Measurements from ENCODE around the gene CYTH1. TPM values are rescaled to one million over a fixed set of nuclear protein-coding genes. Genes with fewer than 3 reads are reported as not detected.

CYTH1 gene
- total and polyA plus RNA-seq, 10 of the 15 experiments (the other 5 are each of a cell fraction or from before 2014, with no cell fraction given), result 6.6 to 188 (median 145) TPM

DNA sequence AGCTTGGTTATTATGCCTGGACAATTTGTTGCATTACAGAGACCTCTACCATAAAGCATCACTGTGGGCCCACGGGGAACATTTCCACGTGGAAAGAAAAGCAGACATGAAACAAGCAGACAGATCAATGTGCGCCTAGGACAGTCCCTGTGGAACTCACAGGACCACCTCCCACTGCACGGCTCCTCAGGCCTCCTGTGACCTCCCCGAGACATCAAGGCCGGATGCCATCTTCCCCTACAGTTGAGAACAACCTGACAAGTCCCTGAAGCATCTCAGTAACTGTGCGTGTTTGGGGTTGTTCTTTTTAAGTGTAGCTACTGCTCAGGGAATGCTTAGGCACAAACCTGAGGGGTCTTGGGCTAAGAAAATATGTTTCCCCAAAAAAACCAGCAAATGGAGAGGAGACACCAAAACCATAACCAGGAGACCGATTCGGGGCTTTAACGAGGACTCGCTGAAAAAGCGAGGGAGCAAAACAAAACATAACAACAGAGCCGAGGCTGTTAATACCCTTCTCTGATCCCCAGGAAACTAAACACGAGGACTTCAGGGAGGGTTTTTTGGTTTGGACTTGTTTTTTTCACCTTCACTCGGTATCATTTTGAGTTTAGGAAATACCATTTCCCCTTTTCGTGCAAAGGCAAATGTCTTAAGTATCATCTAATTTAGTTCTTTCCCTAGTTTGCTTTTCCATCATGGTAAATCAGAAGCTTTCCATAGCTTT, 87.1 kb downstream of the CYTH1 start:
- in situ Hi-C loops (cut with MboI) (no loop called here), intact Hi-C loops (cut with micrococcal nuclease; ENCODE audit: unreplicated experiment) (no loop called here)
- BruUV-seq (replicated peaks), result no TSS peak
- FAIRE-seq, result peak; percentile 91
- Histone ChIP-seq H3K9me3 (replicated peaks; ENCODE audit: control insufficient read depth, insufficient read depth, low read length) (no peaks in the 10 kb centered on the region), H3K79me2 (ENCODE audit: control insufficient read depth, insufficient read depth, low read length) (peaks cover 53% of the 10 kb centered on the region), H2AFZ (ENCODE audit: control insufficient read depth, low read depth, low read length) (no peak overlapping the region), H3K36me3 (ENCODE audit: control insufficient read depth in 2 of 2, insufficient read depth in 2 of 2, low read length in 1 of 2) (peaks cover 30 to 66% of the 10 kb centered on the region in 2 experiments), H3K27ac (ENCODE audit: control insufficient read depth, insufficient read depth) (peak overlapping the region; percentile 97), H3K4me1 (ENCODE audit: control insufficient read depth, insufficient read depth, low read length) (peaks cover 55% of the 10 kb centered on the region), H3K27me3 (replicated peaks in 1 of 2; ENCODE audit: control insufficient read depth in 2 of 2, insufficient read depth in 2 of 2, low read length in 1 of 2) (no peaks in the 10 kb centered on the region), H4K20me1 (ENCODE audit: control insufficient read depth, insufficient read depth) (no peaks in the 10 kb centered on the region), H3K4me2 (ENCODE audit: control insufficient read depth, insufficient read depth) (peak overlapping the region; percentile 80), H3K4me3 (peak overlapping the region; percentile 47), H3K9ac (ENCODE audit: control insufficient read depth, insufficient read depth, low read length) (peak overlapping the region; percentile 75)
- CTCF ChIA-PET, result interaction anchor here (1.0 to 6.0 kb wide), 4 partner anchors 10 to 73 kb away, joined by 3 to 69 read pairs (median 6); no protein-coding TSS in a partner anchor
- ATAC-seq, result peak; percentile 59
- SMC1A ChIA-PET (ENCODE audit: uncharacterized antibody, unreplicated experiment), result interaction anchor here (1.0 to 6.7 kb wide), 8 partner anchors 8 to 198 kb away, joined by 3 to 98 read pairs (median 4); no protein-coding TSS in a partner anchor
- WGBS (ENCODE audit: insufficient coverage, insufficient replicate concordance, low lambda C conversion rate, missing lambda C conversion rate), result 6% methylated on average over 16 of the region's 16 CpGs
- DNase-seq (ENCODE audit: low read depth, low spot score), result no peak
- RAD21 ChIA-PET (ENCODE audit: unreplicated experiment), result interaction anchor here (0.8 to 4.9 kb wide), 7 partner anchors 8 to 50 kb away, joined by 3 to 52 read pairs (median 12); no protein-coding TSS in a partner anchor
- POLR2A ChIA-PET, result interaction anchor here (1.1 to 3.1 kb wide), 4 partner anchors 12 to 55 kb away, joined by 3 to 31 read pairs (median 10); no protein-coding TSS in a partner anchor
- 0 out of 2 replicates have a peak, but pooled peaks have one; percentile 34 for TF ChIP-seq YY1 (IDR thresholded peaks at IDR 0.05; ENCODE audit: low read depth, low read length)
- 0 out of 2 replicates have a peak, but pooled peaks have one; percentile 7 for TF ChIP-seq CBFB (IDR thresholded peaks at IDR 0.05; ENCODE audit: low read depth)
- TF ChIP-seq CREB1 (IDR thresholded peaks at IDR 0.05; ENCODE audit: low read depth), result no peak; the same call in 1 of the 2 replicates
- peak; percentile 71 for TF ChIP-seq BMI1 (IDR thresholded peaks at IDR 0.05; ENCODE audit: borderline replicate concordance)
- TF ChIP-seq JUND (IDR thresholded peaks at IDR 0.05; ENCODE audit: low read depth, low read length), result 0 out of 2 replicates have a peak, but pooled peaks have one; percentile 51
- TF ChIP-seq GATAD2B (conservative IDR thresholded peaks at IDR 0.05; ENCODE audit: low read depth), result 0 out of 2 replicates have a peak, but pooled peaks have one; percentile 18
- TF ChIP-seq, protein P1, sequence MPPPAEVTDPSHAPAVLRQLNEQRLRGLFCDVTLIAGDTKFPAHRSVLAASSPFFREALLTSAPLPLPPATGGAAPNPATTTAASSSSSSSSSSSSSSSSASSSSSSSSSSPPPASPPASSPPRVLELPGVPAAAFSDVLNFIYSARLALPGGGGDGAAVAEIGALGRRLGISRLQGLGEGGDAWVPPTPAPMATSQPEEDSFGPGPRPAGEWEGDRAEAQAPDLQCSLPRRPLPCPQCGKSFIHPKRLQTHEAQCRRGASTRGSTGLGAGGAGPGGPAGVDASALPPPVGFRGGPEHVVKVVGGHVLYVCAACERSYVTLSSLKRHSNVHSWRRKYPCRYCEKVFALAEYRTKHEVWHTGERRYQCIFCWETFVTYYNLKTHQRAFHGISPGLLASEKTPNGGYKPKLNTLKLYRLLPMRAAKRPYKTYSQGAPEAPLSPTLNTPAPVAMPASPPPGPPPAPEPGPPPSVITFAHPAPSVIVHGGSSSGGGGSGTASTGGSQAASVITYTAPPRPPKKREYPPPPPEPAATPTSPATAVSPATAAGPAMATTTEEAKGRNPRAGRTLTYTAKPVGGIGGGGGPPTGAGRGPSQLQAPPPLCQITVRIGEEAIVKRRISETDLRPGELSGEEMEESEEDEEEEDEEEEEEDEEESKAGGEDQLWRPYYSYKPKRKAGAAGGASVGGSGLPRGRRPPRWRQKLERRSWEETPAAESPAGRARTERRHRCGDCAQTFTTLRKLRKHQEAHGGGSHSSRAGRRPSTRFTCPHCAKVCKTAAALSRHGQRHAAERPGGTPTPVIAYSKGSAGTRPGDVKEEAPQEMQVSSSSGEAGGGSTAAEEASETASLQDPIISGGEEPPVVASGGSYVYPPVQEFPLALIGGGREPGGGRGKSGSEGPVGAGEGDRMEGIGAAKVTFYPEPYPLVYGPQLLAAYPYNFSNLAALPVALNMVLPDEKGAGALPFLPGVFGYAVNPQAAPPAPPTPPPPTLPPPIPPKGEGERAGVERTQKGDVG (CRISPR knock-in tag; IDR thresholded peaks at IDR 0.05), result 0 out of 2 replicates have a peak, but pooled peaks have one; percentile 41
- TF ChIP-seq TBL1XR1 (IDR thresholded peaks at IDR 0.05; ENCODE audit: low read depth, low read length), result no peak
- TF ChIP-seq SREBF2 (IDR thresholded peaks at IDR 0.05; ENCODE audit: low read length), result no peak
- TF ChIP-seq, protein P2, sequence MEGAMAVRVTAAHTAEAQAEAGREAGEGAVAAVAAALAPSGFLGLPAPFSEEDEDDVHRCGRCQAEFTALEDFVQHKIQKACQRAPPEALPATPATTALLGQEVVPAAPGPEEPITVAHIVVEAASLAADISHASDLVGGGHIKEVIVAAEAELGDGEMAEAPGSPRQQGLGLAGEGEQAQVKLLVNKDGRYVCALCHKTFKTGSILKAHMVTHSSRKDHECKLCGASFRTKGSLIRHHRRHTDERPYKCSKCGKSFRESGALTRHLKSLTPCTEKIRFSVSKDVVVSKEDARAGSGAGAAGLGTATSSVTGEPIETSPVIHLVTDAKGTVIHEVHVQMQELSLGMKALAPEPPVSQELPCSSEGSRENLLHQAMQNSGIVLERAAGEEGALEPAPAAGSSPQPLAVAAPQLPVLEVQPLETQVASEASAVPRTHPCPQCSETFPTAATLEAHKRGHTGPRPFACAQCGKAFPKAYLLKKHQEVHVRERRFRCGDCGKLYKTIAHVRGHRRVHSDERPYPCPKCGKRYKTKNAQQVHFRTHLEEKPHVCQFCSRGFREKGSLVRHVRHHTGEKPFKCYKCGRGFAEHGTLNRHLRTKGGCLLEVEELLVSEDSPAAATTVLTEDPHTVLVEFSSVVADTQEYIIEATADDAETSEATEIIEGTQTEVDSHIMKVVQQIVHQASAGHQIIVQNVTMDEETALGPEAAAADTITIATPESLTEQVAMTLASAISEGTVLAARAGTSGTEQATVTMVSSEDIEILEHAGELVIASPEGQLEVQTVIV (IDR thresholded peaks at IDR 0.05; ENCODE audit: borderline replicate concordance, partially characterized antibody), result no peak
- TF ChIP-seq, protein P3, sequence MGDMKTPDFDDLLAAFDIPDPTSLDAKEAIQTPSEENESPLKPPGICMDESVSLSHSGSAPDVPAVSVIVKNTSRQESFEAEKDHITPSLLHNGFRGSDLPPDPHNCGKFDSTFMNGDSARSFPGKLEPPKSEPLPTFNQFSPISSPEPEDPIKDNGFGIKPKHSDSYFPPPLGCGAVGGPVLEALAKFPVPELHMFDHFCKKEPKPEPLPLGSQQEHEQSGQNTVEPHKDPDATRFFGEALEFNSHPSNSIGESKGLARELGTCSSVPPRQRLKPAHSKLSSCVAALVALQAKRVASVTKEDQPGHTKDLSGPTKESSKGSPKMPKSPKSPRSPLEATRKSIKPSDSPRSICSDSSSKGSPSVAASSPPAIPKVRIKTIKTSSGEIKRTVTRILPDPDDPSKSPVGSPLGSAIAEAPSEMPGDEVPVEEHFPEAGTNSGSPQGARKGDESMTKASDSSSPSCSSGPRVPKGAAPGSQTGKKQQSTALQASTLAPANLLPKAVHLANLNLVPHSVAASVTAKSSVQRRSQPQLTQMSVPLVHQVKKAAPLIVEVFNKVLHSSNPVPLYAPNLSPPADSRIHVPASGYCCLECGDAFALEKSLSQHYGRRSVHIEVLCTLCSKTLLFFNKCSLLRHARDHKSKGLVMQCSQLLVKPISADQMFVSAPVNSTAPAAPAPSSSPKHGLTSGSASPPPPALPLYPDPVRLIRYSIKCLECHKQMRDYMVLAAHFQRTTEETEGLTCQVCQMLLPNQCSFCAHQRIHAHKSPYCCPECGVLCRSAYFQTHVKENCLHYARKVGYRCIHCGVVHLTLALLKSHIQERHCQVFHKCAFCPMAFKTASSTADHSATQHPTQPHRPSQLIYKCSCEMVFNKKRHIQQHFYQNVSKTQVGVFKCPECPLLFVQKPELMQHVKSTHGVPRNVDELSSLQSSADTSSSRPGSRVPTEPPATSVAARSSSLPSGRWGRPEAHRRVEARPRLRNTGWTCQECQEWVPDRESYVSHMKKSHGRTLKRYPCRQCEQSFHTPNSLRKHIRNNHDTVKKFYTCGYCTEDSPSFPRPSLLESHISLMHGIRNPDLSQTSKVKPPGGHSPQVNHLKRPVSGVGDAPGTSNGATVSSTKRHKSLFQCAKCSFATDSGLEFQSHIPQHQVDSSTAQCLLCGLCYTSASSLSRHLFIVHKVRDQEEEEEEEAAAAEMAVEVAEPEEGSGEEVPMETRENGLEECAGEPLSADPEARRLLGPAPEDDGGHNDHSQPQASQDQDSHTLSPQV (IDR thresholded peaks at IDR 0.05), result no peak; the same call in none of the 2 replicates
- peak; percentile 88 to 93 for TF ChIP-seq IKZF2 (IDR thresholded peaks at IDR 0.05)
- no peak for TF ChIP-seq RCOR1 (conservative IDR thresholded peaks at IDR 0.05; ENCODE audit: low read depth, low read length)

Measured in GM12878 (cell line).